H9 (cell line): Measurements from ENCODE around the gene UTP11. TPM values are rescaled to one million over a fixed set of nuclear protein-coding genes. Genes with fewer than 3 reads are reported as not detected.

ENCODE experiments used
- DNase-seq: peaks from one replicate; pipeline ENCODE4 v3.0.0-alpha.2; 2017
- H2AFZ ChIP-seq: one replicate; pipeline ENCODE4 v1.6.1; 2013; ENCODE audit warnings: mild to moderate bottlenecking, low read length, control low read depth, moderate library complexity
- H2AK5ac ChIP-seq: 2 replicates; pipeline ENCODE4 v1.6.1; 2013; ENCODE audit warnings: low read length, control low read depth, mixed read lengths; ENCODE audit not compliant: insufficient read length
- H2BK120ac ChIP-seq: one replicate; pipeline ENCODE4 v1.6.1; 2013; ENCODE audit warnings: low read depth, mild to moderate bottlenecking, low read length, control low read depth, inconsistent platforms; ENCODE audit not compliant: poor library complexity, severe bottlenecking
- H2BK12ac ChIP-seq: 2 replicates; pipeline ENCODE4 v1.6.1; 2013; ENCODE audit warnings: low read length, control low read depth, mixed read lengths, low read depth; ENCODE audit not compliant: insufficient read length
- H2BK15ac ChIP-seq: 2 replicates; pipeline ENCODE4 v1.6.1; 2013; ENCODE audit warnings: low read depth, low read length, control low read depth
- H2BK20ac ChIP-seq: one replicate; pipeline ENCODE4 v1.6.1; 2013; ENCODE audit warnings: low read depth, mild to moderate bottlenecking, low read length, control low read depth, inconsistent platforms; ENCODE audit not compliant: poor library complexity, severe bottlenecking
- H2BK5ac ChIP-seq: 2 replicates; pipeline ENCODE4 v1.6.1; 2013; ENCODE audit warnings: low read length, control low read depth, mixed read lengths; ENCODE audit not compliant: insufficient read length
- H3K14ac ChIP-seq: 2 replicates; pipeline ENCODE4 v1.6.1; 2013; ENCODE audit warnings: low read length, control low read depth; ENCODE audit not compliant: insufficient read depth
- H3K18ac ChIP-seq: 2 replicates; pipeline ENCODE4 v1.6.1; 2013; ENCODE audit warnings: low read depth, mild to moderate bottlenecking, mixed read lengths, low read length, control low read depth; ENCODE audit not compliant: insufficient read length
- H3K23ac ChIP-seq: 2 replicates; pipeline ENCODE4 v1.6.1; 2013; ENCODE audit warnings: low read length, control low read depth, mixed read lengths, low read depth; ENCODE audit not compliant: insufficient read length
- H3K23me2 ChIP-seq: 2 replicates; pipeline ENCODE4 v1.6.1; 2013; ENCODE audit warnings: low read depth, mild to moderate bottlenecking, mixed read lengths, low read length, control low read depth; ENCODE audit not compliant: insufficient read length, poor library complexity, severe bottlenecking
- H3K27ac ChIP-seq: 2 replicates; pipeline ENCODE4 v1.5.1; 2013; ENCODE audit warnings: low read length, control low read depth, mixed read lengths, low read depth; ENCODE audit not compliant: insufficient read length
- H3K27me3 ChIP-seq: 2 replicates; pipeline ENCODE4 v1.6.1; 2013; ENCODE audit warnings: low read length, control low read depth, inconsistent platforms; ENCODE audit not compliant: insufficient read depth
- H3K4ac ChIP-seq: 2 replicates; pipeline ENCODE4 v1.6.1; 2013; ENCODE audit warnings: low read depth, mild to moderate bottlenecking, control low read depth, inconsistent platforms, low read length, moderate library complexity
- H3K4me1 ChIP-seq: 2 replicates; pipeline ENCODE4 v1.6.1; 2013; ENCODE audit warnings: low read length, control low read depth, inconsistent platforms; ENCODE audit not compliant: insufficient read depth
- H3K4me2 ChIP-seq: 2 replicates; pipeline ENCODE4 v1.6.1; 2013; ENCODE audit warnings: low read length, control low read depth, mixed read lengths; ENCODE audit not compliant: insufficient read length, insufficient read depth
- H3K56ac ChIP-seq: 2 replicates; pipeline ENCODE4 v1.6.1; 2013; ENCODE audit warnings: low read depth, mild to moderate bottlenecking, mixed read lengths, low read length, control low read depth; ENCODE audit not compliant: insufficient read length
- H3K79me1 ChIP-seq: 2 replicates; pipeline ENCODE4 v1.6.1; 2013; ENCODE audit warnings: low read depth, mild to moderate bottlenecking, moderate library complexity, low read length, control low read depth, inconsistent platforms; ENCODE audit not compliant: insufficient read depth, poor library complexity, severe bottlenecking
- H3K79me2 ChIP-seq: 2 replicates; pipeline ENCODE4 v1.6.1; 2013; ENCODE audit warnings: low read length, control low read depth, inconsistent platforms; ENCODE audit not compliant: insufficient read depth
- H3K9ac ChIP-seq: 2 replicates; pipeline ENCODE4 v1.6.1; 2013; ENCODE audit warnings: low read length, control low read depth, mixed read lengths; ENCODE audit not compliant: insufficient read length; ENCODE audit errors: extremely low read depth
- H3K9me3 ChIP-seq: one replicate; pipeline ENCODE4 v1.6.1; 2013; ENCODE audit warnings: low read depth, low read length, inconsistent platforms; ENCODE audit not compliant: control insufficient read depth
- H3T11ph ChIP-seq: one replicate; pipeline ENCODE4 v1.6.1; 2013; ENCODE audit warnings: mild to moderate bottlenecking, low read length, control low read depth, inconsistent platforms
- H4K20me1 ChIP-seq: one replicate; pipeline ENCODE4 v1.6.1; 2013; ENCODE audit not compliant: control insufficient read depth, insufficient read length, insufficient read depth
- H4K5ac ChIP-seq: 2 replicates; pipeline ENCODE4 v1.6.1; 2013; ENCODE audit warnings: low read depth, mild to moderate bottlenecking, mixed read lengths, low read length, control low read depth; ENCODE audit not compliant: insufficient read length
- H4K8ac ChIP-seq: replicated peaks from 2 replicates; pipeline ENCODE4 v1.6.1; 2013; ENCODE audit warnings: low read length, control low read depth, mixed read lengths, low read depth; ENCODE audit not compliant: insufficient read length
- H4K91ac ChIP-seq: 2 replicates; pipeline ENCODE4 v1.6.1; 2013; ENCODE audit warnings: low read depth, mild to moderate bottlenecking, moderate library complexity, mixed read lengths, low read length, control low read depth; ENCODE audit not compliant: insufficient read length
- H3K27ac Mint-ChIP-seq, 3 experiments: 2 replicates in 2 of 3; 3 replicates in 1 of 3; pipeline ENCODE4 v1.8.0; 2020 to 2021; ENCODE audit warnings: mixed read lengths in 3 of 3, mild to moderate bottlenecking in 1 of 3, moderate library complexity in 1 of 3
- H3K27me3 Mint-ChIP-seq: 2 replicates; pipeline ENCODE4 v1.8.0; 2021; ENCODE audit warnings: low read depth, mild to moderate bottlenecking, moderate library complexity, mixed read lengths
- H3K36me3 Mint-ChIP-seq, 3 experiments: 2 replicates in 2 of 3; 3 replicates in 1 of 3; pipeline ENCODE4 v1.8.0; 2020 to 2021; ENCODE audit warnings: low read depth in 3 of 3, mixed read lengths in 3 of 3; ENCODE audit not compliant: insufficient read depth in 1 of 3
- H3K4me1 Mint-ChIP-seq, 2 experiments: 2 replicates each; pipeline ENCODE4 v1.8.0; 2020; ENCODE audit warnings: mixed read lengths in 2 of 2
- H3K4me3 Mint-ChIP-seq, 2 experiments: 2 replicates in 1 of 2; 3 replicates in 1 of 2; pipeline ENCODE4 v1.8.0; 2020 to 2021; ENCODE audit warnings: mild to moderate bottlenecking in 2 of 2, mixed read lengths in 2 of 2, moderate library complexity in 1 of 2
- H3K9me3 Mint-ChIP-seq, 2 experiments: 2 replicates in 1 of 2; 3 replicates in 1 of 2; pipeline ENCODE4 v1.8.0; 2020; ENCODE audit warnings: mild to moderate bottlenecking in 2 of 2, mixed read lengths in 2 of 2, moderate library complexity in 1 of 2
- CTCF ChIP-seq: fragments of 200-600 bp; sonication (generic); conservative IDR thresholded peaks from 3 replicates; pipeline ENCODE4 v1.8.0; 2021; ENCODE audit warnings: antibody characterized with exemption, mild to moderate bottlenecking
- WGBS: extraction: QIAGEN DNeasy Blood & Tissue Kit; methylation state at CpG from one replicate; pipeline ENCODE4 v1.1.7; 2013; ENCODE audit warnings: missing lambda C conversion rate, low lambda C conversion rate, mixed read lengths; ENCODE audit not compliant: insufficient read length; ENCODE audit errors: extremely low coverage; 5-methylcytosine and 5-hydroxymethylcytosine counted together
- total RNA-seq: library from RNA; stranded (reverse); gene quantifications from 2 replicates; pipeline ENCODE4 v1.2.1, GENCODE V29; 2021

The UTP11 gene
- total RNA-seq, 1 experiment from 2014 or later: 63.1 TPM

GRCh38 chr1:38026592-38027200 is 14.2 kb downstream of the UTP11 start:
- H3K79me1 ChIP-seq: no peaks in the 10 kb centered on the region
- no peak overlapping the region for H3K9ac ChIP-seq
- H4K8ac ChIP-seq: no peak overlapping the region
- H4K91ac ChIP-seq: no peak overlapping the region
- peaks cover 35 to 49% of the 10 kb centered on the region in 2 experiments for H3K4me1 Mint-ChIP-seq
- H3K23me2 ChIP-seq: no peaks in the 10 kb centered on the region
- H2AFZ ChIP-seq: no peak overlapping the region
- peaks cover 2% of the 10 kb centered on the region; the same call in 1 of the 2 replicates for H3K4me1 ChIP-seq
- no peak overlapping the region for H2AK5ac ChIP-seq
- no peak overlapping the region for H4K5ac ChIP-seq
- H3K9me3 Mint-ChIP-seq: no peaks in the 10 kb centered on the region
- no peak overlapping the region for H2BK120ac ChIP-seq
- no peaks in the 10 kb centered on the region for H3K79me2 ChIP-seq
- no peak overlapping the region for H3K18ac ChIP-seq
- H4K20me1 ChIP-seq: no peaks in the 10 kb centered on the region
- no peak overlapping the region for H2BK15ac ChIP-seq
- H3K27me3 ChIP-seq: no peaks in the 10 kb centered on the region
- H3K4ac ChIP-seq: no peak overlapping the region
- H3K4me2 ChIP-seq: no peak overlapping the region
- H3K4me3 Mint-ChIP-seq: no peak overlapping the region
- H2BK5ac ChIP-seq: no peak overlapping the region
- no peak overlapping the region for H3K27ac ChIP-seq
- no peak overlapping the region for H3K56ac ChIP-seq
- no peak overlapping the region for H2BK12ac ChIP-seq
- H3K36me3 Mint-ChIP-seq: peaks cover 18 to 48% (median 36%) of the 10 kb centered on the region in 3 experiments; a peak in 6 of 7 replicates
- H3K9me3 ChIP-seq: no peaks in the 10 kb centered on the region
- no peak overlapping the region for H3T11ph ChIP-seq
- no peak overlapping the region for H3K23ac ChIP-seq
- no peak overlapping the region for H3K14ac ChIP-seq
- peak; percentile 85 for TF ChIP-seq CTCF
- H3K27me3 Mint-ChIP-seq: no peaks in the 10 kb centered on the region
- no peak overlapping the region for H2BK20ac ChIP-seq
- no CpG with 5 or more reads among the region's 8 CpGs for WGBS
- DNase-seq: peak; percentile 77
- peak overlapping the region in 2 of 3 experiments; percentile 69 to 83; a peak in 3 of 7 replicates for H3K27ac Mint-ChIP-seq
